CD4-positive, alpha-beta T cell treated with Interferon gamma for 1 hour (primary cell): ENCODE results near the gene IPO9.
"Not testable (repeated sequence)": the region's sequence is repeated elsewhere in the genome, so short reads cannot be mapped to it uniquely, and the experiment has no call there.

Experiments used
- DNase-seq: peaks from one replicate; pipeline ENCODE4 v3.0.0-alpha.2; 2020

The IPO9 gene

GRCh38 chr1:201849372-201850052 is 20.6 kb downstream of the IPO9 start:
- DNase-seq, result no peak

- DNase-seq, result no peak
Measured at GRCh38 chr1:201850053-201850397, 21.1 kb downstream of the IPO9 start.

- DNase-seq, result no peak
Measured at GRCh38 chr1:201851949-201852348, 23.0 kb downstream of the IPO9 start.

GRCh38 chr1:201856722-201857121 is 27.8 kb downstream of the IPO9 start:
- not testable (repeated sequence) for DNase-seq

GRCh38 chr1:201859424-201859823 is 30.5 kb downstream of the IPO9 start:
- DNase-seq, result no peak

GRCh38 chr1:201861448-201861847 is 32.5 kb downstream of the IPO9 start:
- no peak for DNase-seq

- no peak for DNase-seq
Measured at GRCh38 chr1:201870397-201870796, 41.4 kb downstream of the IPO9 start.

GRCh38 chr1:201874672-201875071 is 45.7 kb downstream of the IPO9 start:
- no peak for DNase-seq

- no peak for DNase-seq
Measured at GRCh38 chr1:201876148-201876818, 47.3 kb downstream of the IPO9 start.

- DNase-seq, result no peak
Measured at GRCh38 chr1:201877877-201878401, 49.0 kb downstream of the IPO9 start.

GRCh38 chr1:201880928-201881571 is 52.1 kb downstream of the IPO9 start:
- no peak for DNase-seq

- DNase-seq, result no peak
Measured at GRCh38 chr1:201881617-201882016, 52.7 kb downstream of the IPO9 start.

- DNase-seq, result peak; percentile 64
Measured at GRCh38 chr1:201882665-201883132, 53.7 kb downstream of the IPO9 start.

GRCh38 chr1:201883266-201883665 is 54.3 kb downstream of the IPO9 start:
- no peak for DNase-seq

GRCh38 chr1:201883786-201884185 is 54.8 kb downstream of the IPO9 start:
- DNase-seq, result peak; percentile 4

GRCh38 chr1:201884425-201884824 is 55.5 kb downstream of the IPO9 start:
- DNase-seq, result no peak

- no peak for DNase-seq
Measured at GRCh38 chr1:201885531-201886075, 56.6 kb downstream of the IPO9 start.

- no peak for DNase-seq
Measured at GRCh38 chr1:201886103-201886885, 57.3 kb downstream of the IPO9 start.

- no peak for DNase-seq
Measured at GRCh38 chr1:201887116-201887866, 58.3 kb downstream of the IPO9 start.

- DNase-seq, result no peak
Measured at GRCh38 chr1:201888282-201889089, 59.5 kb downstream of the IPO9 start, which contains the start of gene SHISA4. SHISA4 (plus strand) TSS chr1:201888898; CDS start chr1:201888995, 97 bp downstream.
